Measurements from ENCODE around the gene ARL2. TPM values are rescaled to one million over a fixed set of nuclear protein-coding genes. Genes with fewer than 3 reads are reported as not detected.

The ARL2 gene
- total RNA-seq, 1 experiment from 2014 or later = 203 TPM

DNA sequence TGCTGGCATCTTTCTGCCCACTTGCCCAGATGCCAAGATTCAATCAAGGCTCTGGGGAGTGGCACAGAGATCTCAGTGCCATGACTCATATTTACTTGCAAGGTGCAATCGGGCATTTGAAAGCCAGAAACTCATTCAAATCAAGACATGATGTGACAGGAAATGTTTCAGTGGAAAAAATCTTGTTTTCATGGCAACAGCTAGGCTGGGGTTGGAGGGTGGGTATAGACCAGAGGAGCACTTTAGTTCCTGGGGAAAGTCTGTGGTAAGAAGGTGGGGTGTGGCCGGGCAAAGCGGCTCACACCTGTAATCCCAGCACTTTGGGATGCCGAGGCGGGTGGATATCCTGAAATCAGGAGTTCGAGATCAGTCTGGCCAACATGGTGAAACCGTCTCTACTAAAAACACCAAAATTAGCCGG lies 43.2 kb upstream of the ARL2 start:
- no peak overlapping the region for H3K18ac ChIP-seq (ENCODE audit: insufficient read length, low read depth, low read length)
- no peaks in the 10 kb centered on the region for H3K27me3 ChIP-seq (ENCODE audit: insufficient read depth, low read length)
- H4K20me1 ChIP-seq (ENCODE audit: control insufficient read depth, insufficient read depth, insufficient read length) = no peaks in the 10 kb centered on the region
- no peak overlapping the region for H3T11ph ChIP-seq (ENCODE audit: low read length)
- no peak overlapping the region for H2AFZ ChIP-seq (ENCODE audit: low read length)
- no peak overlapping the region for H3K9ac ChIP-seq (ENCODE audit: extremely low read depth, insufficient read length, low read length)
- WGBS (ENCODE audit: extremely low coverage, insufficient read length, low lambda C conversion rate) = no CpG with 5 or more reads among the region's 8 CpGs
- H3K23ac ChIP-seq (ENCODE audit: insufficient read length, low read depth, low read length) = no peak overlapping the region
- no peak overlapping the region for H3K56ac ChIP-seq (ENCODE audit: insufficient read length, low read depth, low read length)
- Mint-ChIP-seq H3K4me1 (peaks cover 0 to 3% of the 10 kb centered on the region in 2 experiments; a peak in 1 of 4 replicates), H3K27ac (no peak overlapping the region), H3K4me3 (no peak overlapping the region), H3K36me3 (ENCODE audit: insufficient read depth in 1 of 3, low read depth in 3 of 3) (no peaks in the 10 kb centered on the region), H3K9me3 (peaks cover 0 to 3% of the 10 kb centered on the region in 2 experiments; a peak in 1 of 5 replicates), H3K27me3 (ENCODE audit: low read depth) (peaks cover 9% of the 10 kb centered on the region)
- no peak overlapping the region for H4K8ac ChIP-seq (replicated peaks; ENCODE audit: insufficient read length, low read depth, low read length)
- no peak overlapping the region for H4K5ac ChIP-seq (ENCODE audit: insufficient read length, low read depth, low read length)
- no peaks in the 10 kb centered on the region for H3K9me3 ChIP-seq (ENCODE audit: control insufficient read depth, low read depth, low read length)
- TF ChIP-seq, protein P1, sequence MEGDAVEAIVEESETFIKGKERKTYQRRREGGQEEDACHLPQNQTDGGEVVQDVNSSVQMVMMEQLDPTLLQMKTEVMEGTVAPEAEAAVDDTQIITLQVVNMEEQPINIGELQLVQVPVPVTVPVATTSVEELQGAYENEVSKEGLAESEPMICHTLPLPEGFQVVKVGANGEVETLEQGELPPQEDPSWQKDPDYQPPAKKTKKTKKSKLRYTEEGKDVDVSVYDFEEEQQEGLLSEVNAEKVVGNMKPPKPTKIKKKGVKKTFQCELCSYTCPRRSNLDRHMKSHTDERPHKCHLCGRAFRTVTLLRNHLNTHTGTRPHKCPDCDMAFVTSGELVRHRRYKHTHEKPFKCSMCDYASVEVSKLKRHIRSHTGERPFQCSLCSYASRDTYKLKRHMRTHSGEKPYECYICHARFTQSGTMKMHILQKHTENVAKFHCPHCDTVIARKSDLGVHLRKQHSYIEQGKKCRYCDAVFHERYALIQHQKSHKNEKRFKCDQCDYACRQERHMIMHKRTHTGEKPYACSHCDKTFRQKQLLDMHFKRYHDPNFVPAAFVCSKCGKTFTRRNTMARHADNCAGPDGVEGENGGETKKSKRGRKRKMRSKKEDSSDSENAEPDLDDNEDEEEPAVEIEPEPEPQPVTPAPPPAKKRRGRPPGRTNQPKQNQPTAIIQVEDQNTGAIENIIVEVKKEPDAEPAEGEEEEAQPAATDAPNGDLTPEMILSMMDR (conservative IDR thresholded peaks at IDR 0.05) = no peak
- H2BK20ac ChIP-seq (ENCODE audit: low read depth, low read length, poor library complexity, severe bottlenecking) = no peak overlapping the region
- H3K79me2 ChIP-seq (ENCODE audit: insufficient read depth, low read length) = no peaks in the 10 kb centered on the region
- no peaks in the 10 kb centered on the region for H3K23me2 ChIP-seq (ENCODE audit: insufficient read length, low read depth, low read length, poor library complexity, severe bottlenecking)
- H2BK120ac ChIP-seq (ENCODE audit: low read depth, low read length, poor library complexity, severe bottlenecking) = no peak overlapping the region
- H3K27ac ChIP-seq (ENCODE audit: insufficient read length, low read depth, low read length) = no peak overlapping the region
- H2BK15ac ChIP-seq (ENCODE audit: low read depth, low read length) = no peak overlapping the region
- no peak overlapping the region for H2BK12ac ChIP-seq (ENCODE audit: insufficient read length, low read depth, low read length)
- H4K91ac ChIP-seq (ENCODE audit: insufficient read length, low read depth, low read length) = no peak overlapping the region
- no peak overlapping the region for H3K4ac ChIP-seq (ENCODE audit: low read depth, low read length)
- no peak overlapping the region for H2BK5ac ChIP-seq (ENCODE audit: insufficient read length, low read length)
- H2AK5ac ChIP-seq (ENCODE audit: insufficient read length, low read length) = no peak overlapping the region
- no peak overlapping the region for H3K14ac ChIP-seq (ENCODE audit: insufficient read depth, low read length)
- no peak for DNase-seq
- no peaks in the 10 kb centered on the region for H3K4me1 ChIP-seq (ENCODE audit: insufficient read depth, low read length)
- H3K4me2 ChIP-seq (ENCODE audit: insufficient read depth, insufficient read length, low read length) = no peak overlapping the region
- H3K79me1 ChIP-seq (ENCODE audit: insufficient read depth, low read depth, low read length, poor library complexity, severe bottlenecking) = no peaks in the 10 kb centered on the region
